ENCODE results near the gene NBEAL2.

The NBEAL2 gene

GRCh38 chr3:47002171-47003055, 22.9 kb downstream of the NBEAL2 start:
- peak; percentile 60 for DNase-seq

- DNase-seq: peak; percentile 55
Measured at GRCh38 chr3:47003056-47003410, 23.6 kb downstream of the NBEAL2 start.

- peak; percentile 59 for DNase-seq
Measured at GRCh38 chr3:47003461-47004368, 24.2 kb downstream of the NBEAL2 start.

- peak; percentile 60 for DNase-seq
Measured at GRCh38 chr3:47004369-47005211, 25.1 kb downstream of the NBEAL2 start.

GRCh38 chr3:47005212-47006144, 26.0 kb downstream of the NBEAL2 start:
- peak; percentile 60 for DNase-seq

- DNase-seq: peak; percentile 59
Measured at GRCh38 chr3:47006145-47006651, 26.7 kb downstream of the NBEAL2 start.

- peak; percentile 54 for DNase-seq
Measured at GRCh38 chr3:47007001-47007400, 27.5 kb downstream of the NBEAL2 start.

GRCh38 chr3:47007482-47008233, 28.2 kb downstream of the NBEAL2 start:
- DNase-seq: peak; percentile 62

GRCh38 chr3:47008234-47008796, 28.8 kb downstream of the NBEAL2 start:
- no peak for DNase-seq

GRCh38 chr3:47008851-47009224, 29.4 kb downstream of the NBEAL2 start:
- no peak for DNase-seq

- DNase-seq: peak; percentile 87
Measured at GRCh38 chr3:47009225-47010110, 30.0 kb downstream of the NBEAL2 start.

- peak; percentile 62 for DNase-seq
Measured at GRCh38 chr3:47010111-47010712, 30.7 kb downstream of the NBEAL2 start.

- no peak for DNase-seq
Measured at GRCh38 chr3:47010910-47011309, 31.4 kb downstream of the NBEAL2 start.

GRCh38 chr3:47011371-47011770, 31.9 kb downstream of the NBEAL2 start:
- DNase-seq: no peak

GRCh38 chr3:47012342-47013230, 33.1 kb downstream of the NBEAL2 start:
- peak; percentile 60 for DNase-seq

GRCh38 chr3:47013231-47013630, 33.8 kb downstream of the NBEAL2 start:
- DNase-seq: no peak

- no peak for DNase-seq
Measured at GRCh38 chr3:47014036-47014435, 34.6 kb downstream of the NBEAL2 start.

- DNase-seq: no peak
Measured at GRCh38 chr3:47015151-47015550, 35.7 kb downstream of the NBEAL2 start.
